ENCODE results near the gene SGCG.
"Not testable (repeated sequence)": the region's sequence is repeated elsewhere in the genome, so short reads cannot be mapped to it uniquely, and the experiment has no call there.

SGCG gene

GRCh38 chr13:23254506-23254905, 73.7 kb downstream of the SGCG start:
- in situ Hi-C loops (cut with HindIII; ENCODE audit: low pct_unique_long_range_greater_than_20kb, low sequenced_read_pairs), result no loop called here
- TF ChIP-seq JUND (IDR thresholded peaks at IDR 0.05; ENCODE audit: low read depth), result no peak
- no peak for DNase-seq (ENCODE audit: low read depth in 1 of 2, low spot score in 1 of 2)

- in situ Hi-C loops (cut with HindIII; ENCODE audit: low pct_unique_long_range_greater_than_20kb, low sequenced_read_pairs), result no loop called here
- no peak for DNase-seq (ENCODE audit: low read depth in 1 of 2, low spot score in 1 of 2)
- TF ChIP-seq JUND (IDR thresholded peaks at IDR 0.05; ENCODE audit: low read depth), result no peak
Observed at GRCh38 chr13:23267571-23267970, 86.8 kb downstream of the SGCG start.

- in situ Hi-C loops (cut with HindIII; ENCODE audit: low pct_unique_long_range_greater_than_20kb, low sequenced_read_pairs), result no loop called here
Observed at GRCh38 chr13:23268441-23268840, 87.7 kb downstream of the SGCG start.

GRCh38 chr13:23271331-23271730, 90.6 kb downstream of the SGCG start:
- in situ Hi-C loops (cut with HindIII; ENCODE audit: low pct_unique_long_range_greater_than_20kb, low sequenced_read_pairs), result no loop called here

More at GRCh38 chr13:23268441-23268840, 87.7 kb downstream of the SGCG start:
- DNase-seq (ENCODE audit: low read depth in 1 of 2, low spot score in 1 of 2), result no peak
- no peak for TF ChIP-seq JUND (IDR thresholded peaks at IDR 0.05; ENCODE audit: low read depth)

GRCh38 chr13:23273498-23273897, 92.7 kb downstream of the SGCG start:
- no peak for TF ChIP-seq JUND (IDR thresholded peaks at IDR 0.05; ENCODE audit: low read depth)
- no peak for DNase-seq (ENCODE audit: low read depth in 1 of 2, low spot score in 1 of 2)
- in situ Hi-C loops (cut with HindIII; ENCODE audit: low pct_unique_long_range_greater_than_20kb, low sequenced_read_pairs), result no loop called here

More at GRCh38 chr13:23271331-23271730, 90.6 kb downstream of the SGCG start:
- no peak for DNase-seq (ENCODE audit: low read depth in 1 of 2, low spot score in 1 of 2)
- TF ChIP-seq JUND (IDR thresholded peaks at IDR 0.05; ENCODE audit: low read depth), result no peak

- no peak for TF ChIP-seq JUND (IDR thresholded peaks at IDR 0.05; ENCODE audit: low read depth)
- no peak for DNase-seq (ENCODE audit: low read depth in 1 of 2, low spot score in 1 of 2)
- in situ Hi-C loops (cut with HindIII; ENCODE audit: low pct_unique_long_range_greater_than_20kb, low sequenced_read_pairs), result no loop called here
Observed at GRCh38 chr13:23279321-23279720, 98.5 kb downstream of the SGCG start.

GRCh38 chr13:23288564-23288963, 107.8 kb downstream of the SGCG start:
- TF ChIP-seq JUND (IDR thresholded peaks at IDR 0.05; ENCODE audit: low read depth), result no peak
- no peak for DNase-seq (ENCODE audit: low read depth in 1 of 2, low spot score in 1 of 2)
- in situ Hi-C loops (cut with HindIII; ENCODE audit: low pct_unique_long_range_greater_than_20kb, low sequenced_read_pairs), result no loop called here

GRCh38 chr13:23288995-23289394, 108.2 kb downstream of the SGCG start:
- in situ Hi-C loops (cut with HindIII; ENCODE audit: low pct_unique_long_range_greater_than_20kb, low sequenced_read_pairs), result no loop called here
- TF ChIP-seq JUND (IDR thresholded peaks at IDR 0.05; ENCODE audit: low read depth), result no peak
- DNase-seq (ENCODE audit: low read depth in 1 of 2, low spot score in 1 of 2), result no peak

- DNase-seq (ENCODE audit: low read depth in 1 of 2, low spot score in 1 of 2), result no peak
- in situ Hi-C loops (cut with HindIII; ENCODE audit: low pct_unique_long_range_greater_than_20kb, low sequenced_read_pairs), result no loop called here
- TF ChIP-seq JUND (IDR thresholded peaks at IDR 0.05; ENCODE audit: low read depth), result no peak
Observed at GRCh38 chr13:23289917-23290357, 109.2 kb downstream of the SGCG start.

GRCh38 chr13:23292586-23292985, 111.8 kb downstream of the SGCG start:
- TF ChIP-seq JUND (IDR thresholded peaks at IDR 0.05; ENCODE audit: low read depth), result no peak
- in situ Hi-C loops (cut with HindIII; ENCODE audit: low pct_unique_long_range_greater_than_20kb, low sequenced_read_pairs), result no loop called here
- DNase-seq (ENCODE audit: low read depth in 1 of 2, low spot score in 1 of 2), result no peak

- DNase-seq (ENCODE audit: low read depth in 1 of 2, low spot score in 1 of 2); in situ Hi-C loops (cut with HindIII; ENCODE audit: low pct_unique_long_range_greater_than_20kb, low sequenced_read_pairs): not testable (repeated sequence)
Observed at GRCh38 chr13:23314837-23315236, 134.1 kb downstream of the SGCG start.

GRCh38 chr13:23319883-23320224, 139.1 kb downstream of the SGCG start:
- in situ Hi-C loops (cut with HindIII; ENCODE audit: low pct_unique_long_range_greater_than_20kb, low sequenced_read_pairs), result no loop called here
- no peak for TF ChIP-seq JUND (IDR thresholded peaks at IDR 0.05; ENCODE audit: low read depth)
- no peak for DNase-seq (ENCODE audit: low read depth in 1 of 2, low spot score in 1 of 2)

GRCh38 chr13:23320926-23321534, 140.3 kb downstream of the SGCG start:
- no peak for TF ChIP-seq JUND (IDR thresholded peaks at IDR 0.05; ENCODE audit: low read depth)
- no peak for DNase-seq (ENCODE audit: low read depth in 1 of 2, low spot score in 1 of 2)
- in situ Hi-C loops (cut with HindIII; ENCODE audit: low pct_unique_long_range_greater_than_20kb, low sequenced_read_pairs), result no loop called here

All from T47D (cell line).